HG02885 (cell line): ENCODE data around the gene MEGF8.
A peak's percentile ranks its signal among the peaks of the same experiment; 100 is the strongest.

Experiments
- ATAC-seq: cut with Tn5 transposase; IDR thresholded peaks from one replicate; pipeline ENCODE4 v1.9.1; 2021; ENCODE audit warnings: mild to moderate bottlenecking; ENCODE audit not compliant: unreplicated experiment, poor library complexity

Gene MEGF8

GRCh38 chr19:42301646-42302203 lies 23.7 kb upstream of the MEGF8 start, which contains the start of gene PRR19:
Gene PRR19, plus strand, starts transcription at chr19:42302132. Its CDS starts 7,453 bp downstream, at chr19:42309585.
- ATAC-seq: peak; percentile 2

DNA sequence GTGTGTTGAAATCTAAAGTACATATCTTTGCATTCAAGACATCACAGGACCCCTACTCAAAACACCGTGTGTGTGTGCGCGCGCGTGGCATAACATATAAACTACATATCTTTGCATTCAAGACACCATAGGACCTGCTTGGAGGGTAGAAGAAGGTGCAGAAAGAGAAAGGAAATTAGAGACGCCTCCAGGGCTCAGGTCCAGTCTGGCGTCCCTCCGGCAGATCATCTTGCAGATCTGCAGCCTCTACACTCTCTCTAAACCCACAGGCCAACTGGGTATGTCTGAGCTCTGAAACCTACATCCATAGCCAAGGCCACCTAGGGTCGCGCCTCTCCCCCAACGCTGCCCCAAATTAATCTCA lies 22.4 kb upstream of the MEGF8 start:
- no peak for ATAC-seq

DNA sequence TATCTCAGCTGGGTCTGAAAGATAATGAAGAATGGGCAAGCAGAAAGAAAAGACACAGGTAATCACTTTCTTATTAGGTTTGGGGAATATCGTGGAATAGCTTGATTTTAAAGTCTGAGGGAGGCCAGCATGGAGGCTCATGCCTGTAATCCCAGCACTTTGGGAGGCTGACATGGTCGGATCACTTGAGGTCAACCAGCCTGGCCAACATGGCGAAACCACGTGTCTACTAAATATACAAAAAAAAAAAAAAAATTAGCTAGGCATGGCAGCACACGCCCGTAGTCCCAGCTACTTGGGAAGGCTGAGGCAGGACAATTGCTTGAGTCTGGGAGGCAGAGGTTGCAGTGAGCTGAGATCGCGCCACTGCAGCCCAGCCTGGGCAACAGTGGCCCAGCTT lies 21.6 kb upstream of the MEGF8 start:
- ATAC-seq: no peak

DNA sequence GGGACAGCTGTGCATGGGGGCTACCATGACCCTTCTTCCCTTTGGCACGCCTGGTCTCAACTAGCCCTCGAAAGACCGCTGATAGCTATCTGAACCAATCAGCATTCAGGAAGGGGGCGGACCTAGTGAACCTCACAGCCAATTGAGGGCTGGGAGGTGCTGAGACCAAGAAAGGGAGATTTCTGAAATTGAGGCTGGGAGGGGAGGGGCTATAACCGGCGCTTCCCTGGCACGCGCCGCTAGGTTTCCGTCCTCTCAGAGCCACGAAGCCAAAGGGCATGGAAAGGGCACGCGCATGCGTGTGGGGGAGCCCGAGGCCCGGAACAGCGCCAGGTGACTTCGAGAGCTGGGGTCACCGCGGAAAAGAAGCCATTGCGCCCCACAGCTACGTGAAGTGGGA lies 18.8 kb upstream of the MEGF8 start:
- ATAC-seq: no peak

- no peak for ATAC-seq
Measured at GRCh38 chr19:42309686-42310085, 15.7 kb upstream of the MEGF8 start.

- no peak for ATAC-seq
Measured at GRCh38 chr19:42311657-42312056, 13.8 kb upstream of the MEGF8 start.

- no peak for ATAC-seq
Measured at GRCh38 chr19:42312370-42312769, 13.1 kb upstream of the MEGF8 start.

DNA sequence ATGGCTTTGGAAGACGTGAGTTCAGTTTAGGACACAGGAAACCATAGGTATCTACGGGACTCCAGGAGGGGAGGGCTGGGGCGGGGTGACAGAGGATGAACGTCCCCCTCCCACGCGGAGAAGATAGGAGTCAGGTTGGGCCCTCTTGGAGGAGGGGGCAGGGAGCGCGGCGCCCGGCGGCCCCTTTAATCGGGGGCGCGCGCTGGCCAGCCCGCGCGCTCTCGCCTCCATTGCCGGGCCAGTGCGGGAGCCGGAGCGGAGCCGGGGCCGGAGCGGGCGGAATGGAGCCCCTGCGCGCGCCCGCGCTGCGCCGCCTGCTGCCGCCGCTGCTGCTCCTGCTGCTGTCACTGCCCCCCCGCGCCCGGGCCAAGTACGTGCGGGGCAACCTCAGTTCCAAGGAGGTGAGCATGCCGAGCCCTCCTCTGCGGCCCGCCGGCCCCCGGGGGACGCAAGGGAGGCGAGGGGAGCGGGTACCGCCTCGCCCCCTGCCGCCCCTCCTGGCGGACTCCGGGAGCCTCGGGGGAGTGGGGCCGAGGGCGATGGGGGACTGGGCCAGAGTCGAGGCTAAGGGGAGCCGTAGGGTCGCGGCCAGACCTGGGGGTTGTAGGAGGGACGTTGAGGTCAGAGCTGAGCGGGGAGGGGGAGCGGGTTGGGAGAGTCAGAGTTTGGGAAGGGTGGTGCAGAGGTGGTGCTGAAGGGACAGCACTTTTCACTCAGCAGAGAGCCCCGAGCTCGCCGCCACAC lies 12.2 kb upstream of the MEGF8 start, which contains the start of gene TMEM145:
Gene TMEM145, plus strand, starts transcription at position 214 of the 744 bp plus-strand sequence. Its CDS starts 68 bp downstream, at position 282.
- no peak for ATAC-seq

DNA sequence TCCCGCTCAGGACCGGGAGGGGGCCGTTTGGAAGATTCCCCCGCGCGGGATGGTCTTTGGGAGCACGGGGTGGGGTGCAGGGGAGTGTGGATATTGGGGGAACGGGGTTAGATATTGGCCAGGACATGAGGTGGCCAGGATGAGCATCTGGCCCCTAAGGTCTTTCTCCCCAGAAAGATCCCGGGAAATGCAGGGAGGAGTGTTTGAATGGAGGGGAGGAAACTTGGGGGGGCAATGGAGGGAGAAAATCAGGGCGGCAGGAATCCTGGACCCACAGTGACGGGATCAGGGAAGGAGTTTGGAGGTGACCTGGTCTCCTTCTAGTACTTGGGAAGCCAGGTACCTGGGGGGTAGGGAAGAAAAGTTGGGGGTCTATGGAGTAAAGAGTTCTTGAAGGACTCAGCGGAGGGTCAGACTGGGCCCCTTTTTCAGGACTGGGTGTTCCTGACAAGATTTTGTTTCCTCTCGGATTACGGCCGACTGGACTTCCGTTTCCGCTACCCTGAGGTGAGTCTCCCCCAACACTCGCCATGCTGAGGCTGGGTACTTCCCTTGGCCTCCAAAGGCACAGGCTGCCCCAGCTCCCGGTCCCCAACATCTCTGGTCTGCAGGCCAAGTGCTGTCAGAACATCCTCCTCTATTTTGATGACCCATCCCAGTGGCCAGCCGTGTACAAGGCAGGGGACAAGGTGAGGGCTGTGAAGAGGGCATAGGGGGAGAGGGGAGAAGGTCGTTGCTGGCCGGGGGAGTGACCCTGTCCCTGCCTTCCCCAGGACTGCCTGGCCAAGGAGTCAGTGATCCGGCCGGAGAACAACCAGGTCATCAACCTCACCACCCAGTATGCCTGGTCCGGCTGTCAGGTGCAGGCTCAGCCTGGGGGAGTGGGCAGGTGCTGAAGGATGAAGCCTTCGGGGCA lies 11.3 kb upstream of the MEGF8 start:
- no peak for ATAC-seq

- ATAC-seq: no peak
Measured at GRCh38 chr19:42315024-42315423, 10.4 kb upstream of the MEGF8 start.

- ATAC-seq: no peak
Measured at GRCh38 chr19:42316223-42317211, 8.9 kb upstream of the MEGF8 start.

DNA sequence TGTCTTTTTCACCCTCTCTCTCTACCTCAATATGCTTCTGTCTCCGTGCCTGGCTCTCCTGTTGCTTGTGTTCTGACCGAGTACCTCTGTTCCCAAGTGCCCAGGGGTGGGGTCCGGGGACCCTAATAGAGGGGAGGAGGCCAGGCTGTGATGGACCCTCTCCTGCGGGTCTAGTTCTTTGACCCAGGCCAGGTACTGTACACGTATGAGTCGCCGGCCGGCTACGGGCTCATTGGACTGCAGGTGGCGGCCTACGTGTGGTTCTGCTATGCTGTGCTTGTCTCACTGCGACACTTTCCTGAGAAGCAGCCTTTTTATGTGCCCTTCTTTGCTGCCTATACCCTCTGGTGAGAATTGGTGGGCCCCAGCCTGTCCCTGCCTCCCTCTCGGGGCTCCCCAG lies 7.9 kb upstream of the MEGF8 start:
- ATAC-seq: no peak

GRCh38 chr19:42322305-42322704 lies 3.1 kb upstream of the MEGF8 start:
- ATAC-seq: no peak

DNA sequence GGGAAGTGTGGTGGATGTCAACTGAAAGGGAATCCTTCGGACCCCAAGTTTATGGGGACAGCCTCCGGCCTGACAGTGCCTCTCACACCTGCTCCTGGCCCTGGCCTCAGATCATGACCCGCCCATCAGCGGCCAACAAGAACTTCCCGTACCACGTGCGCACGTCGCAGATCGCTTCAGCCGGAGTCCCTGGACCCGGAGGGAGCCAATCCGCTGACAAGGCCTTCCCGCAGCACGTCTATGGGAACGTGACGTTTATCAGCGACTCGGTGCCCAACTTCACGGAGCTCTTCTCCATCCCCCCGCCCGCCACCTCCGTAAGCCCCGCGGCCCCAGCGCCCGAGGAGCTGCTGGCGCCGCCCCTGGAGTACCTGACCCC lies 2.0 kb upstream of the MEGF8 start:
- no peak for ATAC-seq

- ATAC-seq: no peak
Measured at GRCh38 chr19:42323852-42324654, 1.4 kb upstream of the MEGF8 start.

- ATAC-seq: no peak
Measured at GRCh38 chr19:42324655-42325307, 654 bp upstream of the MEGF8 start.

DNA sequence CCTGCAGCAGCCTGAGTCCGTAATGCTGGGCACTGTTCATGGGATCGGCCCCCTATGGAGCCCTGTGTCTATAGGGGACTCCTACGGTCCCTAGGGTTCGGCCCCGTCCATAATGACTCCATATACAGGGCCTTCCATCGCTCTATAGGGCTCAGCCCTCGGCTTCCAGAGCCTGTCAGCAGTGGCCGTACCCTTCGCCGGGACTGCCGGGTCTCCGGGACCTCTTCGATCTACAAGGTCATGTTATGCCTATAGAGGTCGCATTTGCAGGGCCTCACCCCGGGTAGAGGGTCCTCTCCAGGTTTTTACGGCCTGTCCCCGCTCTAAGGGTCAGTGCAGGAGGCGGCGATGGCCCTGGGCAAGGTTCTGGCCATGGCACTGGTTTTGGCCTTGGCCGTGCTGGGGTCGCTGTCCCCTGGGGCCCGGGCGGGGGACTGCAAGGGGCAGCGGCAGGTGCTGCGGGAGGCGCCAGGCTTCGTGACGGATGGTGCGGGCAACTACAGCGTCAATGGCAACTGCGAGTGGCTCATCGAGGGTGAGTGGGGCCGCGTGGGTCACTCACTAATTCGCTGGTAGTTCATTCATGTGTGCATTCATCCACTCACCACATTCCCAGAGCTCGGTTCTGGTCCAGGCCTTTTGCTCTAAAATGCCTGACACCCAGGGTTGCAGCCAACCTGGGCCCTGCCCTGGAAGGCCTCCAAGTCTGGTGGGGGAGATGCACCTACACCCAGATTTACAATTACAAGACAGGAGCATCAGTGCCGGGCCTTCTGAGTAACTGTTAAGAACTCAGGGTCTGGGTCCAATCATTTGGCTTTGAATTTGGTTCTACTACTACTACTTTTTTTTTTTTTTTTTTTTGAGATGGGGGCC lies 699 bp downstream of the MEGF8 start:
- peak; percentile 12 for ATAC-seq

GRCh38 chr19:42326969-42327368 lies 1.5 kb downstream of the MEGF8 start:
- ATAC-seq: no peak
